ENCODE measurements around the gene YAP1.

The YAP1 gene

GRCh38 chr11:102279641-102280170 is 169.5 kb downstream of the YAP1 start:
- no peak for DNase-seq (ENCODE audit: low spot score)

DNA sequence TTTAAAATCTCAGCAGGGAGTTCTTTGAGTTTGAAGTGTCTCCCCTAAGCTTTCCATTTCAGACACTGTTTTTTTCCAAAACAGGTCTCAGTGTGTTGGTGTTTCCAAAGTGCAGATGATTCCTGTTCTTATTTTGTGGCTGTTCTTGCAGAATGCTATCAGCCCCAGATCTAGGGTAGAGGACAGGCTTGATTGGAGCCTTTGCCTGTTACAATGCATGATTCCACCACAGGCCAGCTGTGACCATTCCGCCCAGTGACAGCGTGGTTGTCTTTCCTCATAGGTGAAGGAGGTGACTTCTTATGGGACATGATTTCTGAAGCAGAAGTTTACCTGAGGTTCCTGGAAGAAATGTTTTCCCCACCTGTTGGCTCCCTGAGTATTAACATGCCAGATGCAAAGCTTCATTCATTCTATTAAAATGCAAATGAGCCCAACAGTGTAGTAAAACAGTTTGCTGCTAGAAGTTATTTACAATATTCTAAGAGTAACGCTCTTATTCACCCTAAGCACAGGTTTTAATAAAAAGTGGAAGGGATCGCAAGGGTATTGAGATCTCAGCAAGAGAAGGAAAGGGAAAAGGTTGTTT is 170.1 kb downstream of the YAP1 start:
- DNase-seq (ENCODE audit: low spot score), result no peak

All from hepatic stellate cell (primary cell).